Suprapubic skin (tissue), 4 donors: ENCODE results near the gene GBP1.

ENCODE experiments used
- POLR2A ChIP-seq, 2 donors: fragments of 450-650 bp; IDR thresholded peaks; one replicate each; pipeline ENCODE4 v1.6.1; 2017; ENCODE audit warnings: antibody characterized with exemption in 2 of 2, mild to moderate bottlenecking in 2 of 2, moderate library complexity in 2 of 2
- POLR2AphosphoS5 ChIP-seq, 3 donors: sonication (generic); formaldehyde crosslinking; IDR thresholded peaks; one replicate each; pipeline ENCODE4 v1.6.1; 2017; ENCODE audit warnings: antibody characterized with exemption in 3 of 3
- TF ChIP-seq, protein P1 (sequence below), 2 donors: fragments of 200-600 bp in 1 of 2; fragments of 450-650 bp in 1 of 2; sonication (generic) in 1 of 2; IDR thresholded peaks; one replicate each; pipeline ENCODE4 v1.5.1; 2016 to 2019; ENCODE audit warnings: antibody characterized with exemption in 2 of 2, mild to moderate bottlenecking in 1 of 2, moderate library complexity in 1 of 2

DNA sequence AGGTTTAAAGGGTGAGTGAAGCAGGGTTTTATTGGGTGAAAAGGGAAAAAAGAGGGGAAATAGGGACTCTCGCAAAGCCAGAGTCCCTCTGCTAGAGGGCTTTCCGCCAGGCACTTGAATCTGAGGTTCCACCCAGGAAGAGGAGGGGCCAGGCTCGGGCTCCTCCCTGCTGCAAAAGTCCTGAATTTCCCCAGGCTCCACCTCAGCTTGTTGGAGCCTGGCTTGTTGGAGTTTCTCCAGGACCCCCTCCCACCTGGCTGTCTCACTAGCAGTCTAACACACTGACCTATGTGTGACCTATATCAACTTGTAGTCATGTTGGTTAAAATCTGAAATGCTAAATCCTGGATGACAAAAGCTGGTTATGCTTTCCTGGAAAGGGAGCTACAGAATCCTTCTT lies 35.4 kb upstream of the GBP1 start:
- TF ChIP-seq, protein P1, sequence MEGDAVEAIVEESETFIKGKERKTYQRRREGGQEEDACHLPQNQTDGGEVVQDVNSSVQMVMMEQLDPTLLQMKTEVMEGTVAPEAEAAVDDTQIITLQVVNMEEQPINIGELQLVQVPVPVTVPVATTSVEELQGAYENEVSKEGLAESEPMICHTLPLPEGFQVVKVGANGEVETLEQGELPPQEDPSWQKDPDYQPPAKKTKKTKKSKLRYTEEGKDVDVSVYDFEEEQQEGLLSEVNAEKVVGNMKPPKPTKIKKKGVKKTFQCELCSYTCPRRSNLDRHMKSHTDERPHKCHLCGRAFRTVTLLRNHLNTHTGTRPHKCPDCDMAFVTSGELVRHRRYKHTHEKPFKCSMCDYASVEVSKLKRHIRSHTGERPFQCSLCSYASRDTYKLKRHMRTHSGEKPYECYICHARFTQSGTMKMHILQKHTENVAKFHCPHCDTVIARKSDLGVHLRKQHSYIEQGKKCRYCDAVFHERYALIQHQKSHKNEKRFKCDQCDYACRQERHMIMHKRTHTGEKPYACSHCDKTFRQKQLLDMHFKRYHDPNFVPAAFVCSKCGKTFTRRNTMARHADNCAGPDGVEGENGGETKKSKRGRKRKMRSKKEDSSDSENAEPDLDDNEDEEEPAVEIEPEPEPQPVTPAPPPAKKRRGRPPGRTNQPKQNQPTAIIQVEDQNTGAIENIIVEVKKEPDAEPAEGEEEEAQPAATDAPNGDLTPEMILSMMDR (IDR thresholded peaks at IDR 0.05), result no peak
- TF ChIP-seq POLR2A (IDR thresholded peaks at IDR 0.05) (no peak), POLR2AphosphoS5 (IDR thresholded peaks at IDR 0.05) (no peak)
